IMR-90 (cell line): ENCODE results near the gene CHRNA10. TPM values are rescaled to one million over a fixed set of nuclear protein-coding genes. Genes with fewer than 3 reads are reported as not detected.

ENCODE experiments used
- ATAC-seq: fragments of 200-7000 bp; cut with Tn5 transposase; 2 replicates; pipeline ENCODE4 v1.9.1; 2020; ENCODE audit warnings: low read depth, mild to moderate bottlenecking, moderate library complexity
- BruUV-seq: library from RNA; stranded (reverse); fragments of 400-500 nt; replicated peaks from 2 replicates; lab custom pipeline; 2021; lab: Mats Ljungman, UMichigan
- CTCF ChIA-PET: fragments of 300-600 bp; formaldehyde crosslinking; extraction: SDS; loops from one replicate; lab custom pipeline; 2021; ENCODE audit warnings: antibody characterized with exemption; lab: Yijun Ruan, JAX
- POLR2A ChIA-PET: fragments of 300-600 bp; sonication (Branson Sonifier 250); formaldehyde crosslinking; loops from one replicate; lab custom pipeline; 2022; ENCODE audit warnings: antibody characterized with exemption; ENCODE audit not compliant: unreplicated experiment; lab: Charles Lee
- DNase-seq: peaks from one replicate; pipeline ENCODE4 v3.0.0; 2013
- H2AFZ ChIP-seq: replicated peaks from 2 replicates; pipeline ENCODE3; 2013; ENCODE audit warnings: low read length, mild to moderate bottlenecking; ENCODE audit not compliant: poor library complexity
- H2AK5ac ChIP-seq: 2 replicates; pipeline ENCODE4 v1.6.1; 2013; ENCODE audit warnings: low read depth, low read length, inconsistent platforms
- H2AK9ac ChIP-seq: replicated peaks from 2 replicates; pipeline ENCODE3; 2013; ENCODE audit warnings: mild to moderate bottlenecking, low read depth, low read length, moderate library complexity; ENCODE audit not compliant: poor library complexity
- H2BK120ac ChIP-seq: 2 replicates; pipeline ENCODE4 v1.6.1; 2013; ENCODE audit warnings: low read depth, low read length, inconsistent platforms
- H2BK15ac ChIP-seq: 3 replicates; pipeline ENCODE4 v1.6.1; 2013; ENCODE audit warnings: low read depth, low read length, inconsistent platforms
- H2BK20ac ChIP-seq: 2 replicates; pipeline ENCODE4 v1.6.1; 2013; ENCODE audit warnings: low read depth, mild to moderate bottlenecking, inconsistent platforms, low read length, moderate library complexity
- H2BK5ac ChIP-seq: 2 replicates; pipeline ENCODE4 v1.6.1; 2013; ENCODE audit warnings: mild to moderate bottlenecking, low read depth, low read length, inconsistent platforms; ENCODE audit not compliant: poor library complexity, severe bottlenecking
- H3K14ac ChIP-seq: replicated peaks from 2 replicates; pipeline ENCODE4 v1.6.1; 2013; ENCODE audit warnings: low read depth, low read length, inconsistent platforms
- H3K18ac ChIP-seq: 2 replicates; pipeline ENCODE4 v1.6.1; 2013; ENCODE audit warnings: low read depth, low read length, control low read depth
- H3K23ac ChIP-seq: 2 replicates; pipeline ENCODE4 v1.6.1; 2013; ENCODE audit warnings: low read depth, low read length, inconsistent platforms
- H3K27ac ChIP-seq: 2 replicates; pipeline ENCODE4 v1.5.1; 2013; ENCODE audit warnings: mild to moderate bottlenecking, control low read depth, low read length; ENCODE audit not compliant: insufficient read depth
- H3K27me3 ChIP-seq: 2 replicates; pipeline ENCODE4 v1.6.1; 2013; ENCODE audit warnings: low read length; ENCODE audit not compliant: control insufficient read depth, insufficient read depth
- H3K36me3 ChIP-seq: 2 replicates; pipeline ENCODE4 v1.6.1; 2013; ENCODE audit warnings: low read length, mixed read lengths; ENCODE audit not compliant: control insufficient read depth, insufficient read depth
- H3K4ac ChIP-seq: 2 replicates; pipeline ENCODE4 v1.6.1; 2013; ENCODE audit warnings: low read depth, low read length, inconsistent platforms
- H3K4me1 ChIP-seq: 2 replicates; pipeline ENCODE4 v1.6.1; 2013; ENCODE audit warnings: low read length, mixed read lengths; ENCODE audit not compliant: control insufficient read depth, insufficient read depth
- H3K4me2 ChIP-seq: 2 replicates; pipeline ENCODE4 v1.6.1; 2013; ENCODE audit warnings: low read depth, mild to moderate bottlenecking, control low read depth, low read length, moderate library complexity
- H3K4me3 ChIP-seq: 2 replicates; pipeline ENCODE4 v1.5.1; 2013; ENCODE audit warnings: low read depth, mild to moderate bottlenecking, control low read depth, low read length, moderate library complexity; ENCODE audit not compliant: insufficient read depth
- H3K56ac ChIP-seq: 2 replicates; pipeline ENCODE4 v1.6.1; 2013; ENCODE audit warnings: low read length, inconsistent platforms; ENCODE audit not compliant: insufficient read depth; ENCODE audit errors: extremely low read depth
- H3K79me1 ChIP-seq, 2 experiments: 2 replicates each; pipeline ENCODE4 v1.6.1; 2013; ENCODE audit warnings: low read length in 2 of 2, inconsistent platforms in 1 of 2, low read depth in 1 of 2
- H3K9ac ChIP-seq: 2 replicates; pipeline ENCODE4 v1.6.1; 2013; ENCODE audit warnings: low read depth, low read length, control low read depth
- H3K9me1 ChIP-seq: 2 replicates; pipeline ENCODE4 v1.6.1; 2013; ENCODE audit warnings: low read length, inconsistent platforms; ENCODE audit not compliant: insufficient read depth
- H3K9me3 ChIP-seq: 2 replicates; pipeline ENCODE4 v1.6.1; 2013; ENCODE audit warnings: low read length; ENCODE audit not compliant: control insufficient read depth, insufficient read depth
- H4K20me1 ChIP-seq: 2 replicates; pipeline ENCODE4 v1.6.1; 2013; ENCODE audit warnings: low read length, inconsistent platforms; ENCODE audit not compliant: insufficient read depth
- H4K5ac ChIP-seq: 2 replicates; pipeline ENCODE4 v1.6.1; 2013; ENCODE audit warnings: mild to moderate bottlenecking, low read depth, low read length, control low read depth
- H4K8ac ChIP-seq, 2 experiments: 2 replicates each; pipeline ENCODE4 v1.6.1; 2013; ENCODE audit warnings: low read depth in 2 of 2, low read length in 2 of 2, control low read depth in 1 of 2, inconsistent platforms in 1 of 2
- H4K91ac ChIP-seq: 2 replicates; pipeline ENCODE4 v1.6.1; 2013; ENCODE audit warnings: low read depth, low read length, inconsistent platforms; ENCODE audit not compliant: insufficient read depth
- BHLHE40 ChIP-seq: fragments of 150-350 bp; IDR thresholded peaks from 2 replicates; pipeline ENCODE4 v1.6.1; 2016; ENCODE audit warnings: mild to moderate bottlenecking, low read depth, low read length
- CEBPB ChIP-seq: IDR thresholded peaks from 2 replicates; pipeline ENCODE4 v1.6.1; 2012; ENCODE audit warnings: low read depth, low read length, improper control_type of control experiment
- ELK1 ChIP-seq: fragments of 150-350 bp; IDR thresholded peaks from 2 replicates; pipeline ENCODE4 v1.6.1; 2016; ENCODE audit warnings: low read depth, mild to moderate bottlenecking, low read length, moderate library complexity, borderline replicate concordance
- FOS ChIP-seq: fragments of 150-350 bp; IDR thresholded peaks from 2 replicates; pipeline ENCODE4 v1.6.1; 2016; ENCODE audit warnings: low read depth, low read length
- MAZ ChIP-seq: IDR thresholded peaks from 2 replicates; pipeline ENCODE4 v1.6.1; 2012; ENCODE audit warnings: low read depth, mild to moderate bottlenecking, low read length, improper control_type of control experiment, moderate library complexity, borderline replicate concordance
- MXI1 ChIP-seq: IDR thresholded peaks from 2 replicates; pipeline ENCODE4 v1.6.1; 2012; ENCODE audit warnings: low read depth, mild to moderate bottlenecking, low read length, moderate library complexity, borderline replicate concordance
- NFE2L2 ChIP-seq: fragments of 150-350 bp; IDR thresholded peaks from 2 replicates; pipeline ENCODE4 v1.6.1; 2016; ENCODE audit warnings: low read depth, mild to moderate bottlenecking, low read length
- POLR2A ChIP-seq: IDR thresholded peaks from 2 replicates; pipeline ENCODE4 v1.6.1; 2012; ENCODE audit warnings: mild to moderate bottlenecking, low read depth, low read length
- RAD21 ChIP-seq: IDR thresholded peaks from 2 replicates; pipeline ENCODE4 v1.6.1; 2012; ENCODE audit warnings: low read length, improper control_type of control experiment
- RCOR1 ChIP-seq: IDR thresholded peaks from 2 replicates; pipeline ENCODE4 v1.6.1; 2012; ENCODE audit warnings: mild to moderate bottlenecking, low read length, improper control_type of control experiment; ENCODE audit not compliant: insufficient replicate concordance
- RFX5 ChIP-seq: IDR thresholded peaks from 2 replicates; pipeline ENCODE4 v1.8.0; 2012; ENCODE audit warnings: low read depth, mild to moderate bottlenecking, low read length, moderate library complexity
- SMC3 ChIP-seq: fragments of 150-350 bp; IDR thresholded peaks from 2 replicates; pipeline ENCODE4 v1.6.1; 2016; ENCODE audit warnings: low read depth, mild to moderate bottlenecking, antibody characterized with exemption, low read length, moderate library complexity
- WGBS, 2 experiments: methylation state at CpG; one replicate each; pipeline versions ENCODE4 v1.1.5 to v1.1.7; 2013; ENCODE audit warnings: missing lambda C conversion rate in 2 of 2; ENCODE audit not compliant: insufficient read length in 1 of 2; ENCODE audit errors: extremely low coverage in 2 of 2; 5-methylcytosine and 5-hydroxymethylcytosine counted together
- dilution Hi-C: fragments of 300-500 bp; cut with HindIII; formaldehyde crosslinking; loops from one replicate; pipeline ENCODE4 v1.14.3; 2018; ENCODE audit warnings: low sequenced_read_pairs; ENCODE audit not compliant: unreplicated experiment
- in situ Hi-C: fragments of 300-500 bp; cut with MboI; formaldehyde crosslinking; loops from 3 replicates; pipeline ENCODE4 v1.14.3; 2019; ENCODE audit warnings: low sequenced_read_pairs, inconsistent platforms, mixed read lengths
- intact Hi-C: fragments of 100-400 bp; cut with micrococcal nuclease; formaldehyde crosslinking; loops from 2 replicates; pipeline ENCODE4 v1.10.0; 2022
- polyA plus RNA-seq, 3 experiments: library from polyadenylated mRNA; depleted of rRNA; stranded (reverse); fragments of >200 nt; gene quantifications; 2 replicates each; pipeline ENCODE4 v1.2.3, GENCODE V29; 2012; ENCODE audit warnings: low replicate concordance in 1 of 3
- total RNA-seq: library from RNA; depleted of rRNA; stranded (reverse); fragments of >200 nt; gene quantifications from 2 replicates; pipeline ENCODE4 v1.2.3, GENCODE V29; 2012

The CHRNA10 gene
- total and polyA plus RNA-seq, 2 of the 4 experiments (the other 2 are of a cell fraction): 0.36 to 0.79 TPM

- Histone ChIP-seq H3K4me3 (no peak overlapping the region), H3K4me2 (no peak overlapping the region), H3K9me3 (no peaks in the 10 kb centered on the region), H3K9me1 (no peaks in the 10 kb centered on the region), H3K36me3 (peaks cover 12% of the 10 kb centered on the region), H3K9ac (no peak overlapping the region), H3K23ac (no peak overlapping the region), H4K8ac (no peak overlapping the region), H3K79me1 (no peaks in the 10 kb centered on the region), H2BK120ac (no peak overlapping the region), H2BK20ac (no peak overlapping the region), H2AFZ (no peak overlapping the region), H3K4me1 (no peaks in the 10 kb centered on the region), H4K5ac (no peak overlapping the region), H2BK5ac (no peak overlapping the region), H3K27ac (no peak overlapping the region), H3K56ac (no peak overlapping the region), H3K27me3 (peaks cover 10% of the 10 kb centered on the region), H2BK15ac (no peak overlapping the region), H2AK5ac (no peak overlapping the region), H4K20me1 (no peaks in the 10 kb centered on the region), H3K18ac (no peak overlapping the region), H3K4ac (no peak overlapping the region), H3K14ac (no peak overlapping the region), H2AK9ac (no peak overlapping the region), H4K91ac (no peak overlapping the region)
- TF ChIP-seq RFX5 (no peak), ELK1 (no peak), NFE2L2 (no peak), FOS (no peak), SMC3 (no peak), RAD21 (no peak), BHLHE40 (no peak), RCOR1 (no peak), POLR2A (no peak), CEBPB (no peak), MAZ (no peak), MXI1 (no peak)
- BruUV-seq: no TSS peak
- intact Hi-C loops (no loop called here), in situ Hi-C loops (no loop called here), dilution Hi-C loops (no loop called here)
- CTCF ChIA-PET: no interaction called here
- ATAC-seq: no peak
- no peak for DNase-seq
- POLR2A ChIA-PET: no interaction called here
- WGBS, 2 experiments: 40% methylated on average over 1 of the region's 2 CpGs; no CpG with 5 or more reads in 1 of the 2 experiments
Observed at GRCh38 chr11:3660960-3661359, 10.2 kb downstream of the CHRNA10 start.
